CD14-positive monocyte (primary cell): ENCODE data around the gene RHOT2. TPM values are rescaled to one million over a fixed set of nuclear protein-coding genes. Genes with fewer than 3 reads are reported as not detected.

Source experiments
- DNase-seq, 3 donors: peaks; one replicate each; pipeline ENCODE4 v3.0.0-alpha.2; 2011 to 2022
- H2AFZ ChIP-seq: 2 replicates; pipeline ENCODE4 v1.6.0; 2012; ENCODE audit warnings: mild to moderate bottlenecking, low read depth, low read length, inconsistent platforms; ENCODE audit not compliant: insufficient read depth, poor library complexity, severe bottlenecking
- H3K27ac ChIP-seq, 2 donors: 1 replicate in 1 of 2; 2 replicates in 1 of 2; pipeline ENCODE4 v1.5.1; 2012 to 2013; ENCODE audit warnings: low read length in 2 of 2, control low read depth in 1 of 2, inconsistent platforms in 1 of 2, low read depth in 1 of 2, mild to moderate bottlenecking in 1 of 2
- H3K27me3 ChIP-seq, 2 donors: one replicate each; pipeline versions ENCODE4 v1.6.0 to v1.6.1; 2011 to 2013; ENCODE audit warnings: low read length in 2 of 2; ENCODE audit not compliant: control insufficient read depth in 2 of 2, insufficient read depth in 2 of 2
- H3K36me3 ChIP-seq, 2 donors: replicated peaks in 1 of 2; 1 replicate in 1 of 2; 2 replicates in 1 of 2; pipeline versions ENCODE4 v1.5.1 to v1.6.1; 2012 to 2013; ENCODE audit warnings: low read length in 2 of 2, control low read depth in 1 of 2, inconsistent platforms in 1 of 2, mild to moderate bottlenecking in 1 of 2; ENCODE audit not compliant: insufficient read depth in 2 of 2, control insufficient read depth in 1 of 2
- H3K4me1 ChIP-seq, 2 donors: 1 replicate in 1 of 2; 2 replicates in 1 of 2; pipeline versions ENCODE4 v1.5.1 to v1.6.1; 2012 to 2013; ENCODE audit warnings: low read length in 2 of 2, control low read depth in 1 of 2, inconsistent platforms in 1 of 2, mild to moderate bottlenecking in 1 of 2, moderate library complexity in 1 of 2; ENCODE audit not compliant: insufficient read depth in 2 of 2, control insufficient read depth in 1 of 2
- H3K4me2 ChIP-seq: replicated peaks from 2 replicates; pipeline ENCODE3; 2012; ENCODE audit warnings: low read length, moderate library complexity, mild to moderate bottlenecking; ENCODE audit not compliant: poor library complexity, severe bottlenecking; ENCODE audit errors: extremely low read depth
- H3K4me3 ChIP-seq, 3 experiments: fragments of 200-600 bp in 1 of 3; sonication (generic) in 1 of 3; replicated peaks in 1 of 3; 1 replicate in 2 of 3; 2 replicates in 1 of 3; pipeline ENCODE4 v1.5.1; 2011 to 2013; ENCODE audit warnings: low read length in 3 of 3, mild to moderate bottlenecking in 3 of 3, control low read depth in 2 of 3, low read depth in 2 of 3, inconsistent platforms in 1 of 3, moderate library complexity in 1 of 3
- H3K79me2 ChIP-seq: 2 replicates; pipeline ENCODE4 v1.6.0; 2012; ENCODE audit warnings: mild to moderate bottlenecking, control low read depth, inconsistent platforms, low read length, moderate library complexity; ENCODE audit not compliant: insufficient read depth
- H3K9ac ChIP-seq: 2 replicates; pipeline ENCODE4 v1.6.0; 2017; ENCODE audit warnings: low read length, mild to moderate bottlenecking; ENCODE audit not compliant: insufficient read depth, poor library complexity, severe bottlenecking
- H3K9me3 ChIP-seq, 2 donors: replicated peaks in 1 of 2; 1 replicate in 1 of 2; 2 replicates in 1 of 2; pipeline versions ENCODE4 v1.5.1 to v1.6.1; 2012 to 2013; ENCODE audit warnings: low read length in 2 of 2, control low read depth in 1 of 2; ENCODE audit not compliant: control insufficient read depth in 1 of 2, insufficient read depth in 1 of 2
- H4K20me1 ChIP-seq: 2 replicates; pipeline ENCODE4 v1.6.0; 2012; ENCODE audit warnings: mild to moderate bottlenecking, low read length, control low read depth, moderate library complexity; ENCODE audit not compliant: insufficient read depth
- H3K27ac Mint-ChIP-seq, 7 donors: one replicate each; pipeline ENCODE4 v1.8.0; 2020; ENCODE audit warnings: mild to moderate bottlenecking in 7 of 7, mixed read lengths in 7 of 7, moderate library complexity in 6 of 7, inconsistent platforms in 2 of 7
- H3K27me3 Mint-ChIP-seq, 3 donors: one replicate each; pipeline ENCODE4 v1.8.0; 2021 to 2022; ENCODE audit warnings: low read depth in 3 of 3, mild to moderate bottlenecking in 3 of 3, mixed read lengths in 3 of 3, moderate library complexity in 3 of 3, inconsistent platforms in 1 of 3
- H3K36me3 Mint-ChIP-seq, 2 donors: one replicate each; pipeline ENCODE4 v1.8.0; 2020; ENCODE audit warnings: mixed read lengths in 2 of 2, inconsistent platforms in 1 of 2, mild to moderate bottlenecking in 1 of 2
- H3K4me1 Mint-ChIP-seq: one replicate; pipeline ENCODE4 v1.8.0; 2020; ENCODE audit warnings: mild to moderate bottlenecking, mixed read lengths
- H3K4me3 Mint-ChIP-seq, 2 donors: one replicate each; pipeline ENCODE4 v1.8.0; 2020; ENCODE audit warnings: mild to moderate bottlenecking in 2 of 2, mixed read lengths in 2 of 2, moderate library complexity in 1 of 2
- H3K9me3 Mint-ChIP-seq, 7 donors: one replicate each; pipeline ENCODE4 v1.8.0; 2020 to 2022; ENCODE audit warnings: mixed read lengths in 7 of 7, mild to moderate bottlenecking in 6 of 7, moderate library complexity in 6 of 7, inconsistent platforms in 2 of 7
- CTCF ChIP-seq: fragments of 200-600 bp; IDR thresholded peaks from one replicate; pipeline ENCODE4 v1.8.0; 2022; ENCODE audit warnings: antibody characterized with exemption, mild to moderate bottlenecking
- WGBS: methylation state at CpG from one replicate; pipeline ENCODE4 v1.1.5; 2013; ENCODE audit warnings: missing lambda C conversion rate; ENCODE audit not compliant: insufficient coverage; 5-methylcytosine and 5-hydroxymethylcytosine counted together
- intact Hi-C, 2 donors: fragments of 100-400 bp; cut with micrococcal nuclease; formaldehyde crosslinking; loops; one replicate each; pipeline versions ENCODE4 v1.15.0 to v1.15.1; 2023
- polyA plus RNA-seq, 3 donors: library from polyadenylated mRNA; depleted of rRNA in 1 of 3; unstranded in 2 of 3; stranded (reverse) in 1 of 3; fragments of 300-500 nt in 2 of 3; fragments of >200 nt in 1 of 3; fragmentation: Illumina TruSeq in 2 of 3; gene quantifications; 1 replicate in 2 of 3; 2 replicates in 1 of 3; pipeline ENCODE4 v1.2.3, GENCODE V29; 2012 to 2021

Gene RHOT2
- polyA plus RNA-seq, 3 donors: 25.4 to 276 (median 26.3) TPM

- no peak overlapping the region for H3K4me3 ChIP-seq
- no peaks in the 10 kb centered on the region for H3K27me3 ChIP-seq
- H3K9me3 ChIP-seq: no peaks in the 10 kb centered on the region
- H3K4me2 ChIP-seq: no peak overlapping the region
- intact Hi-C loops: no loop called here
- Mint-ChIP-seq H3K4me3 (no peak overlapping the region), H3K4me1 (no peaks in the 10 kb centered on the region), H3K27me3 (peaks cover 0 to 1% (median 0%) of the 10 kb centered on the region in 3 donors), H3K36me3 (peaks cover 33 to 83% of the 10 kb centered on the region in 2 donors), H3K27ac (no peak overlapping the region), H3K9me3 (peaks cover 0 to 3% (median 0%) of the 10 kb centered on the region in 7 donors)
- H3K36me3 ChIP-seq: peaks cover 48 to 62% of the 10 kb centered on the region in 2 donors
- WGBS: 93% methylated on average over 10 of the region's 17 CpGs
- H2AFZ ChIP-seq: no peak overlapping the region
- peaks cover 81% of the 10 kb centered on the region for H4K20me1 ChIP-seq
- no peak for TF ChIP-seq CTCF
- no peak overlapping the region for H3K9ac ChIP-seq
- peaks cover 39% of the 10 kb centered on the region for H3K79me2 ChIP-seq
- no peak for DNase-seq
- H3K27ac ChIP-seq: no peak overlapping the region
- no peaks in the 10 kb centered on the region for H3K4me1 ChIP-seq
These were observed 45.0 kb upstream of the RHOT2 start for GRCh38 chr16:622920-623280.

DNA sequence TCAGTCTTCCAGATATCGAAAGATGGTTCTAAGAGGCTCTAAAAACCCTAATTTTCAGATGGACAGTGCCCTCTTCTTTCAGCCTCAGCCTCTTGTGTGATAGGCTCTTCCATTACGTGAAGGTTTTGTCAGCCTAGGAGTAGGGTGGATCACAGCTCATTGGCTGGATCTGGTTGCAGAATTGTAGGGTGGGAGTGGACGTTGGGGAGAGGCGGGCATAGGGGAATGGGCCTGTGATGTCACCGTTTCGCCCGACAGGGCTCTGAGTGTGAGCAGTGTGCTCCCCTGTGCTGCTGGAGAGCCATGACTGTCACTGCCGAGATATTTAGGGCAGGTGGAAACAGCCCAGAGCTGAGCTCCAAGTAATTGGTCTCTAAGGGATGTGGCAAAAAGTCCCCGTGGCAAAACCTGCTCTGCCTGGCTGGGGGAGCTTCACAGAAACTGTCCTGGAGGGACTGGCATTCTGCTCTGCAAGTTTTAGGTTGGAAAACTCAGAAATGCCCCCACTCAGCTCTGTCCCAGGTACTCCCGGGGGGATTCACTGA, 43.3 kb upstream of the RHOT2 start:
- H2AFZ ChIP-seq: no peak overlapping the region
- Mint-ChIP-seq H3K9me3 (peaks cover 0 to 3% (median 0%) of the 10 kb centered on the region in 7 donors), H3K4me3 (no peak overlapping the region), H3K4me1 (peaks cover 2% of the 10 kb centered on the region), H3K27me3 (peaks cover 0 to 2% (median 1%) of the 10 kb centered on the region in 3 donors), H3K36me3 (peaks cover 38 to 79% of the 10 kb centered on the region in 2 donors), H3K27ac (no peak overlapping the region)
- peaks cover 81% of the 10 kb centered on the region for H4K20me1 ChIP-seq
- no peak for TF ChIP-seq CTCF
- 96% methylated on average over 10 of the region's 10 CpGs for WGBS
- H3K9ac ChIP-seq: no peak overlapping the region
- H3K79me2 ChIP-seq: peaks cover 25% of the 10 kb centered on the region
- intact Hi-C loops: no loop called here
- H3K4me1 ChIP-seq: peaks cover 0 to 2% of the 10 kb centered on the region in 2 donors
- H3K4me3 ChIP-seq: no peak overlapping the region
- no peak for DNase-seq
- no peak overlapping the region for H3K4me2 ChIP-seq
- no peak overlapping the region for H3K27ac ChIP-seq
- peaks cover 52 to 68% of the 10 kb centered on the region in 2 donors for H3K36me3 ChIP-seq
- no peaks in the 10 kb centered on the region for H3K9me3 ChIP-seq
- H3K27me3 ChIP-seq: no peaks in the 10 kb centered on the region
